Naive thymus-derived CD8-positive, alpha-beta T cell (primary cell): ENCODE measurements around the gene WDR82. TPM values are rescaled to one million over a fixed set of nuclear protein-coding genes. Genes with fewer than 3 reads are reported as not detected.

Experiments used
- ATAC-seq, 2 donors: fragments of 150-1000 bp; cut with Tn5 transposase in 1 of 2; sonication (Bioruptor Pico), chemical (Tn5 transposase) in 1 of 2; 1 replicate in 1 of 2; 2 replicates in 1 of 2; pipeline ENCODE4 v1.10.0; 2021; ENCODE audit warnings: mild to moderate bottlenecking in 2 of 2, moderate library complexity in 2 of 2
- POLR2A ChIA-PET: fragments of 350-600 bp; sonication (Branson Sonifier 250); formaldehyde crosslinking; loops from one replicate; lab custom pipeline; 2021; ENCODE audit warnings: antibody characterized with exemption; lab: Charles Lee
- DNase-seq, 10 donors: peaks; one replicate each; pipeline versions ENCODE4 v3.0.0 to v3.0.0-alpha.2; 2020 to 2022
- H3K27ac Mint-ChIP-seq, 10 donors: one replicate each; pipeline ENCODE4 v1.8.0; 2020 to 2022; ENCODE audit warnings: mild to moderate bottlenecking in 10 of 10, mixed read lengths in 10 of 10, moderate library complexity in 4 of 10, inconsistent platforms in 1 of 10
- H3K27me3 Mint-ChIP-seq, 5 donors: one replicate each; pipeline ENCODE4 v1.8.0; 2021 to 2022; ENCODE audit warnings: mixed read lengths in 5 of 5
- H3K36me3 Mint-ChIP-seq, 3 donors: one replicate each; pipeline ENCODE4 v1.8.0; 2020 to 2022; ENCODE audit warnings: mixed read lengths in 3 of 3, mild to moderate bottlenecking in 2 of 3, inconsistent platforms in 1 of 3
- H3K4me1 Mint-ChIP-seq, 4 donors: one replicate each; pipeline ENCODE4 v1.8.0; 2021 to 2022; ENCODE audit warnings: mixed read lengths in 4 of 4
- H3K4me3 Mint-ChIP-seq, 10 donors: one replicate each; pipeline ENCODE4 v1.8.0; 2020 to 2022; ENCODE audit warnings: mild to moderate bottlenecking in 10 of 10, mixed read lengths in 10 of 10, moderate library complexity in 6 of 10, inconsistent platforms in 1 of 10
- H3K9me3 Mint-ChIP-seq, 9 donors: one replicate each; pipeline ENCODE4 v1.8.0; 2020 to 2022; ENCODE audit warnings: mixed read lengths in 9 of 9, mild to moderate bottlenecking in 3 of 9, inconsistent platforms in 1 of 9, moderate library complexity in 1 of 9
- polyA plus RNA-seq, 3 donors: library from polyadenylated mRNA; unstranded; fragments of 300-500 nt; fragmentation: Illumina TruSeq; gene quantifications; one replicate each; pipeline ENCODE4 v1.2.3, GENCODE V29; 2021
- total RNA-seq, 8 experiments: library from RNA in 2 of 8; stranded (reverse) in 2 of 8; gene quantifications; one replicate each; pipeline ENCODE4 v1.2.3 and lab custom pipeline; 2021 to 2026

WDR82 gene
- total and polyA plus RNA-seq, 5 experiments from 2014 or later: 136 to 191 (median 172) TPM

GRCh38 chr3:52233108-52233591 is 45.3 kb downstream of the WDR82 start:
- Mint-ChIP-seq H3K4me1 (peaks cover 25 to 76% (median 63%) of the 10 kb centered on the region in 4 donors), H3K27me3 (no peaks in the 10 kb centered on the region), H3K9me3 (no peaks in the 10 kb centered on the region), H3K4me3 (peak overlapping the region in 9 of 10 donors; percentile 15 to 74 (median 30)), H3K36me3 (peaks cover 0 to 56% (median 3%) of the 10 kb centered on the region in 3 donors), H3K27ac (peak overlapping the region; percentile 58 to 93 (median 86))
- no peak for ATAC-seq
- peak in 1 of 10 donors; percentile 45 for DNase-seq
- POLR2A ChIA-PET: interaction anchor here (1.2 to 58.8 kb wide), 5 partner anchors 4 to 106 kb away, joined by 3 to 1841 read pairs (median 1452); partner anchors contain the start of genes GLYCTK, POC1A, PPM1M and TLR9

DNA sequence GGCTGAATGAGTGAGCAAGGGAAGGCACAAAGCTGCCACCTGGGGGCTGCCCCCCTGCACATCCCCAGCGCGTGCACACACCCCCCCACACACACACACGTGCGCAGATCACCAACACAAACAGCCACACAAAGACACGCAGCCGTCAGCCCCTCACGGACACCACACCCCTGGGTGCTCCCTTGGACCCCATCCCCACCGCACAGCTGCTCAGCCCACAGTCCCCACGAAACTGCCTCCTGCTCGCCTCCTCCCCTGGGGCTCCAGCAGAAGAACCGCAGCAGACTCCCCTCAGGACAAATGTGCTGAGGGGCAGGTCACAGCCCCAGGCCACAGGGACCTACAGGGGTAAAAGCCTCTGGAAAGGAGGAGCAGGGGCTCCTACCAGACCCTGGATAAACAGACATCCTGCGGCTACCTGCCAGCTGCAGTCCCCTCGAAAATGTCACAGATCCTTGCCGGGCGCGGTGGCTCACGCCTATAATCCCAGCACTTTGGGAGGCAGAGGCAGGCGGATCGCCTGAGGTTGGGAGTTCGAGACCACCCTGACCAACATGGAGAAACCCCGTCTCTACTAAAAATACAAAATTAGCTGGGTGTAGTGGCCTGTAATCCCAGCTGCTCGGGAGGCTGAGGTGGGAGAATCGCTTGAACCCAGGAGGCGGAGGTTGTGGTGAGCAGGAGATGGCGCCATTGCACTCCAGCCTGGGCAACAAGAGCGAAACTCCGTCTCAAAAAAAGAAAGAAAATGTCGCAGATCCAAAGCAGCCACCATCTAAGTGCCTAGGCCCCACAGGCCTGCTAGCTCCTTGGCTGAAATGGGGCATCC is 46.0 kb downstream of the WDR82 start:
- no peaks in the 10 kb centered on the region for H3K9me3 Mint-ChIP-seq

DNA sequence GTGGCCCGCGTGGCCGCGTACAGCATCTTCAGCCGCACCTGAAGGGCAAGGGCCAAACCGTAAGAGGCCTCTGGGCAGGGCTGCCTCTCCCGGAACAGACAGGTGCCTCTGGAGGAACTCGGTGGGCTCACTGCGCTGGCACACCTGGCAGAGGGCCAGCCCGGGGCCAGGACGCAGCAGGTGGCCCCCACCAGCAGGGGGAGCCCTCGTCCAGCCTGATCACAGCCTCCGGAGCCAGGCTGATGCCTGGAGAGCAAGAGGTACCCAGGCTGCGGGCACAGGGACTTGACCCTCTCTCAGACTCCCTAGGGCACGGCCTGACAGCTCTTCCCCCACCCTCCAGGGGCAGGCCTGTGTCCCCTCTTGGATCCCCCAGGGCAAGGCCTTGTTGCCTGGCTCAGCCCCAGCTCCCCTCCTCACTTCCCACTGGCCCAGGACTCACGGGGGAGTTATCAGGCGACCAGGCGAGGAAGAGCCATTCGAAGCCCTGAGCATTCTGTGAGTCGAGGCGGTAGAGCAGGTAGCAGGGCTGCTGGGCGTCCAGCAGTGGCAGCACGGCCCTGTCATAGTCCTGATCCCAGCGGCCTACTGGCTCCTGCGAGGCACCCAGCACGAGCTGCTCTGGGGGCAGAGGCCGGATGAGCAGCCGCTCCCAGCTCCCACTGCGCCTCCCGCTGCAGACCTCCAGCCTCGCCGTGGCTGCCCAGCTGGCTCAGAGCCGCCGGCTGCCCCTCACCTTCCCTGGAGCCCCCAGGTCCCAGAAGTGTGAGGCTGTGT is 46.8 kb downstream of the WDR82 start:
- DNase-seq (peak; percentile 81 to 99 (median 90)), ATAC-seq (peak; percentile 83 to 87)
- Mint-ChIP-seq H3K9me3 (no peaks in the 10 kb centered on the region), H3K27me3 (no peaks in the 10 kb centered on the region), H3K4me3 (peak overlapping the region; percentile 39 to 83 (median 62)), H3K4me1 (peaks cover 25 to 75% (median 57%) of the 10 kb centered on the region in 4 donors), H3K36me3 (peaks cover 0 to 60% (median 3%) of the 10 kb centered on the region in 3 donors), H3K27ac (peak overlapping the region; percentile 40 to 95 (median 92))
- POLR2A ChIA-PET: interaction anchor here (0.6 to 58.8 kb wide), 6 partner anchors 6 to 108 kb away, joined by 4 to 1841 read pairs (median 742); partner anchors contain the start of genes GLYCTK, PPM1M, TLR9 and TWF2

More for the DNA sequence above, 46.0 kb downstream of the WDR82 start:
- POLR2A ChIA-PET: interaction anchor here (0.6 to 58.8 kb wide), 6 partner anchors 5 to 107 kb away, joined by 4 to 1841 read pairs (median 742); partner anchors contain the start of genes GLYCTK, PPM1M, TLR9 and TWF2
- peak overlapping the region; percentile 58 to 93 (median 88) for H3K27ac Mint-ChIP-seq
- peaks cover 0 to 57% (median 3%) of the 10 kb centered on the region in 3 donors for H3K36me3 Mint-ChIP-seq
- ATAC-seq (peak; percentile 25 to 31), DNase-seq (peak in 5 of 10 donors; percentile 29 to 63 (median 56))
- peaks cover 25 to 74% (median 59%) of the 10 kb centered on the region in 4 donors for H3K4me1 Mint-ChIP-seq
- no peaks in the 10 kb centered on the region for H3K27me3 Mint-ChIP-seq
- H3K4me3 Mint-ChIP-seq: peak overlapping the region in 8 of 10 donors; percentile 24 to 74 (median 52)

DNA sequence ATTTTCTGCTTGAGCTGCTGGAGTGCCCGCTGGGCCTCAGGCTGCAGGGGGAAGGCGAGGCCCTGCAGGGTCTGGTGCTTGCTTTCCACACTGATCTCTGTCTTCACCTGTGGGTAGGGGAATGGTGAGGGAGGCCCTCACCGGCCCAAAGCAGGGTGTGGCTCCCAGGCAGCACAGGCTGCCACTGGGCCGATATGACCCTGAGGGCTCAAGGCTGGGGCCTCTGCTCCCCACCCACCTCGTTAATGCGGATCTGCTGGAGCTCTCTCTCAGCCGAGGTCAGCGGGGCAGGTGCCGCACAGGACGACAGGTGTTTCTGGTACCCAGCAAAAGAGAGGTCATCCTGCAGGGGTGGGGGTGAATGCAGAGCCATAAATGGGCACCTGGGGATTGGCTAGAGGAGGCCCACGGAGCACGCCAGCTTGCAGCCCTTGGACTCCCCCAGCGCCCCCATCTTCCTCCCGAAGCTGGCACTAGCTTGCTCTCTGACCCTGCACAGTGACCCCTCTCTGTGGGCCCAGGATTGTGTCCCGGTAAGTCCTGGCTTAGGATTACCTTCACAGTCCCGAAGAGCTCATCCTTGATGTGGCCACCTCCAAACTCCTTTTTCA is 47.5 kb downstream of the WDR82 start:
- Mint-ChIP-seq H3K27ac (peak overlapping the region in 8 of 10 donors; percentile 58 to 95 (median 92)), H3K4me1 (peaks cover 30 to 75% (median 57%) of the 10 kb centered on the region in 4 donors), H3K27me3 (no peaks in the 10 kb centered on the region), H3K9me3 (no peaks in the 10 kb centered on the region), H3K36me3 (peaks cover 0 to 57% (median 3%) of the 10 kb centered on the region in 3 donors), H3K4me3 (peak overlapping the region in 3 of 10 donors; percentile 60 to 83 (median 72))
- ATAC-seq: no peak
- POLR2A ChIA-PET: interaction anchor here (2.9 to 58.8 kb wide), 4 partner anchors 6 to 108 kb away, joined by 31 to 1841 read pairs (median 1452); partner anchors contain the start of genes GLYCTK, PPM1M, TLR9 and TWF2
- DNase-seq: peak in 1 of 10 donors; percentile 50

GRCh38 chr3:52230461-52230860 is 48.0 kb downstream of the WDR82 start:
- Mint-ChIP-seq H3K36me3 (peaks cover 0 to 56% (median 3%) of the 10 kb centered on the region in 3 donors), H3K27ac (peak overlapping the region; percentile 13 to 93 (median 70)), H3K4me3 (peak overlapping the region in 2 of 10 donors; percentile 5 to 19), H3K9me3 (no peaks in the 10 kb centered on the region), H3K27me3 (no peaks in the 10 kb centered on the region), H3K4me1 (peaks cover 32 to 75% (median 57%) of the 10 kb centered on the region in 4 donors)
- POLR2A ChIA-PET: interaction anchor here (2.9 to 58.8 kb wide), 4 partner anchors 7 to 109 kb away, joined by 31 to 1841 read pairs (median 1452); partner anchors contain the start of genes GLYCTK, PPM1M, TLR9 and TWF2
- ATAC-seq (no peak), DNase-seq (peak in 1 of 10 donors; percentile 60)

- Mint-ChIP-seq H3K27ac (peak overlapping the region in 3 of 10 donors; percentile 11 to 44 (median 43)), H3K9me3 (no peaks in the 10 kb centered on the region), H3K27me3 (no peaks in the 10 kb centered on the region), H3K4me1 (peaks cover 33 to 74% (median 58%) of the 10 kb centered on the region in 4 donors), H3K4me3 (no peak overlapping the region), H3K36me3 (peaks cover 0 to 53% (median 3%) of the 10 kb centered on the region in 3 donors)
- DNase-seq (peak in 1 of 10 donors; percentile 21), ATAC-seq (no peak)
- POLR2A ChIA-PET: interaction anchor here (0.6 to 58.8 kb wide), 4 partner anchors 8 to 218 kb away, joined by 5 to 1841 read pairs (median 1452); partner anchors contain the start of genes GLYCTK, PPM1M, TLR9 and TWF2
Observed at GRCh38 chr3:52229656-52230055, 48.8 kb downstream of the WDR82 start.

- H3K36me3 Mint-ChIP-seq: peaks cover 0 to 46% (median 3%) of the 10 kb centered on the region in 3 donors
- H3K9me3 Mint-ChIP-seq: no peaks in the 10 kb centered on the region
- no peaks in the 10 kb centered on the region for H3K27me3 Mint-ChIP-seq
- peaks cover 35 to 74% (median 58%) of the 10 kb centered on the region in 4 donors for H3K4me1 Mint-ChIP-seq
- peak in 1 of 10 donors; percentile 50 for DNase-seq
- POLR2A ChIA-PET: interaction anchor here (0.6 to 58.8 kb wide), 4 partner anchors 8 to 219 kb away, joined by 5 to 1841 read pairs (median 1452); partner anchors contain the start of genes GLYCTK, PPM1M, TLR9 and TWF2
- no peak for ATAC-seq
- H3K4me3 Mint-ChIP-seq: no peak overlapping the region
- peak overlapping the region in 2 of 10 donors; percentile 5 to 43 for H3K27ac Mint-ChIP-seq
Observed at GRCh38 chr3:52228751-52229291, 49.6 kb downstream of the WDR82 start.

GRCh38 chr3:52228266-52228665 is 50.2 kb downstream of the WDR82 start:
- POLR2A ChIA-PET: interaction anchor here (43.1 to 58.8 kb wide), 3 partner anchors 9 to 55 kb away, joined by 1452 to 1841 read pairs (median 1452); partner anchors contain the start of genes GLYCTK, PPM1M, TLR9 and TWF2
- Mint-ChIP-seq H3K27me3 (no peaks in the 10 kb centered on the region), H3K36me3 (peaks cover 0 to 40% (median 3%) of the 10 kb centered on the region in 3 donors), H3K27ac (peak overlapping the region in 7 of 10 donors; percentile 12 to 90 (median 61)), H3K9me3 (no peaks in the 10 kb centered on the region), H3K4me1 (peaks cover 40 to 75% (median 60%) of the 10 kb centered on the region in 4 donors), H3K4me3 (no peak overlapping the region)
- ATAC-seq (no peak), DNase-seq (peak in 1 of 10 donors; percentile 45)

DNA sequence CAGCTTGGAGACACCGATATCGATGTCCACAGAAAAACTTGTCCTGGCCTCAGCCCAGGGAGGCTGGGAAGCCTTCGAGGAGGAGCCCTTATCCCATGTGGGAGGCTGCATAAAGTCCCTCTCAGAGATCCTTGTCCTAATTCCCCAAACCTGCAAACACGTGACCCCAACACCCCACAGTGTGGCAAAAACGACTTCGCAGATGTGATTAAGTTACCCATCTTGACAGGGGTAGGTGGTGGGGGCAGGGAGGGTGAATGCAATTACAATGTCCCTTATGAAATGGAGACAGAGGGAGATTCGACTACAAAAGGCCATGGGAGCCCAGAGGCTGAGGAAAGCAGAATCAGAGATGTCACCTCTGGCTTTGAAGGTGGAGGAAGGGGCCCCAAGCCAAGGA is 50.7 kb downstream of the WDR82 start:
- Mint-ChIP-seq H3K27ac (peak overlapping the region in 9 of 10 donors; percentile 19 to 90 (median 66)), H3K4me3 (no peak overlapping the region), H3K36me3 (peaks cover 0 to 38% (median 3%) of the 10 kb centered on the region in 3 donors), H3K27me3 (no peaks in the 10 kb centered on the region), H3K9me3 (no peaks in the 10 kb centered on the region), H3K4me1 (peaks cover 41 to 75% (median 62%) of the 10 kb centered on the region in 4 donors)
- DNase-seq (peak in 1 of 10 donors; percentile 31), ATAC-seq (no peak)
- POLR2A ChIA-PET: interaction anchor here (43.1 to 58.8 kb wide), 2 partner anchors 23 to 56 kb away, joined by 1452 to 1841 read pairs; partner anchors contain the start of genes GLYCTK, PPM1M, TWF2 and WDR82

DNA sequence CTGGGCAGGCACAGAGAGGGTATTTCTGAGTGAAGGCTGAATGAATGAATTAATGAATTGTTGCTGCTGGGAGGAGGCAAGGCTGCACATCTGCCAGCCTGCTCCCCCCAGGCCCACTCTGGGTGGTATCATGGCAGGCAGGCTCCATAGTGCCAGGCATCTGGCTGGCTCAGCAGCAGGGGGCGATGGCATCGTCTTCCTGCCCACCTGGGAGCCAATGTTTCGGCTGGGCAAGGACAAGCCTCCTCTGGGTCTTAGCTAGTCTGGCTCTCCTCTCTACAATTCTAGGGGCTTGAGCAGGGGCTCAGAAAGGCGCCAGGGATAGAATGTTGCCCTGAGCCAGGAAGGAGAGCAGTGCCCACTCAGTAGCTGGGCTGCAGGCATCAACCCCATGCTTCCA is 51.3 kb downstream of the WDR82 start:
- Mint-ChIP-seq H3K9me3 (no peaks in the 10 kb centered on the region), H3K4me3 (peak overlapping the region in 4 of 10 donors; percentile 30 to 89 (median 67)), H3K4me1 (peaks cover 41 to 75% (median 62%) of the 10 kb centered on the region in 4 donors), H3K27ac (peak overlapping the region; percentile 73 to 96 (median 90)), H3K36me3 (peaks cover 0 to 33% (median 3%) of the 10 kb centered on the region in 3 donors), H3K27me3 (no peaks in the 10 kb centered on the region)
- peak in 1 of 10 donors; percentile 59 for DNase-seq
- ATAC-seq: no peak
- POLR2A ChIA-PET: interaction anchor here (1.0 to 58.8 kb wide), 3 partner anchors 10 to 57 kb away, joined by 3 to 1841 read pairs (median 1452); partner anchors contain the start of genes GLYCTK, PPM1M, TWF2 and WDR82
